Nephron (organoid): ENCODE results near the gene PKM.

ENCODE experiments used
- H3K27ac Mint-ChIP-seq, 3 experiments: 2 replicates each; pipeline ENCODE4 v1.8.0; 2020; ENCODE audit warnings: mixed read lengths in 3 of 3, mild to moderate bottlenecking in 2 of 3, moderate library complexity in 1 of 3
- H3K27me3 Mint-ChIP-seq: 2 replicates; pipeline ENCODE4 v1.8.0; 2021; ENCODE audit warnings: low read depth, mild to moderate bottlenecking, moderate library complexity, mixed read lengths
- H3K36me3 Mint-ChIP-seq: 2 replicates; pipeline ENCODE4 v1.8.0; 2020; ENCODE audit warnings: low read depth, mixed read lengths
- H3K4me1 Mint-ChIP-seq: 2 replicates; pipeline ENCODE4 v1.8.0; 2020; ENCODE audit warnings: mixed read lengths
- H3K4me3 Mint-ChIP-seq, 3 experiments: 2 replicates each; pipeline ENCODE4 v1.8.0; 2020; ENCODE audit warnings: mild to moderate bottlenecking in 3 of 3, mixed read lengths in 3 of 3, moderate library complexity in 2 of 3
- H3K9me3 Mint-ChIP-seq: 2 replicates; pipeline ENCODE4 v1.8.0; 2020; ENCODE audit warnings: mixed read lengths
- CTCF ChIP-seq, 3 experiments: fragments of 200-600 bp; sonication (generic); IDR thresholded peaks; one replicate each; pipeline ENCODE4 v1.5.0; 2021; ENCODE audit warnings: antibody characterized with exemption in 3 of 3; ENCODE audit not compliant: unreplicated experiment in 3 of 3

The PKM gene

GRCh38 chr15:72233769-72234168 lies 2.8 kb upstream of the PKM start:
- Mint-ChIP-seq H3K4me1 (peaks cover 28% of the 10 kb centered on the region), H3K9me3 (no peaks in the 10 kb centered on the region), H3K4me3 (peak overlapping the region in 2 of 3 experiments; percentile 53 to 66), H3K27me3 (no peaks in the 10 kb centered on the region), H3K36me3 (no peaks in the 10 kb centered on the region), H3K27ac (no peak overlapping the region)
- TF ChIP-seq CTCF (IDR thresholded peaks at IDR 0.05; ENCODE audit: unreplicated experiment in 3 of 3): no peak

- H3K9me3 Mint-ChIP-seq: no peaks in the 10 kb centered on the region
- H3K36me3 Mint-ChIP-seq: no peaks in the 10 kb centered on the region
- no peak for TF ChIP-seq CTCF (IDR thresholded peaks at IDR 0.05; ENCODE audit: unreplicated experiment in 3 of 3)
- peak overlapping the region; percentile 94 to 96 (median 95) for H3K4me3 Mint-ChIP-seq
- peak overlapping the region; percentile 93 to 98 (median 97) for H3K27ac Mint-ChIP-seq
- peaks cover 43% of the 10 kb centered on the region for H3K4me1 Mint-ChIP-seq
- no peaks in the 10 kb centered on the region for H3K27me3 Mint-ChIP-seq
Observed at GRCh38 chr15:72231833-72232478, 966 bp upstream of the PKM start.

- H3K27ac Mint-ChIP-seq: peak overlapping the region; percentile 93 to 98 (median 97)
Observed at GRCh38 chr15:72230197-72231065, 559 bp downstream of the PKM start.

GRCh38 chr15:72229947-72230196 lies 1.1 kb downstream of the PKM start:
- Mint-ChIP-seq H3K4me3 (peak overlapping the region; percentile 99), H3K27me3 (no peaks in the 10 kb centered on the region), H3K36me3 (peaks cover 8% of the 10 kb centered on the region), H3K9me3 (no peaks in the 10 kb centered on the region), H3K27ac (peak overlapping the region; percentile 97 to 99 (median 98)), H3K4me1 (peaks cover 58% of the 10 kb centered on the region)
- TF ChIP-seq CTCF (IDR thresholded peaks at IDR 0.05; ENCODE audit: unreplicated experiment in 3 of 3): no peak

More at GRCh38 chr15:72230197-72231065, 559 bp downstream of the PKM start:
- Mint-ChIP-seq H3K36me3 (peaks cover 6% of the 10 kb centered on the region), H3K4me3 (peak overlapping the region; percentile 94 to 96 (median 95)), H3K9me3 (no peaks in the 10 kb centered on the region), H3K4me1 (peaks cover 55% of the 10 kb centered on the region), H3K27me3 (no peaks in the 10 kb centered on the region)
- TF ChIP-seq CTCF (IDR thresholded peaks at IDR 0.05; ENCODE audit: unreplicated experiment in 3 of 3): no peak

- H3K9me3 Mint-ChIP-seq: no peaks in the 10 kb centered on the region
- peaks cover 10% of the 10 kb centered on the region for H3K36me3 Mint-ChIP-seq
- H3K27ac Mint-ChIP-seq: peak overlapping the region; percentile 97 to 99 (median 98)
- no peaks in the 10 kb centered on the region for H3K27me3 Mint-ChIP-seq
- peaks cover 57% of the 10 kb centered on the region for H3K4me1 Mint-ChIP-seq
- H3K4me3 Mint-ChIP-seq: peak overlapping the region; percentile 99
- no peak for TF ChIP-seq CTCF (IDR thresholded peaks at IDR 0.05; ENCODE audit: unreplicated experiment in 3 of 3)
Observed at GRCh38 chr15:72229076-72229946, 1.7 kb downstream of the PKM start.
